Activated naive CD4-positive, alpha-beta T cell treated with anti-CD3 and anti-CD28 coated beads, Interleukin-2, amount 50 U/mL, for 16 hours (primary cell): ENCODE data around the gene ITIH5.

Experiments
- DNase-seq: peaks from one replicate; pipeline ENCODE4 v3.0.0-alpha.2; 2020

Gene ITIH5

DNA sequence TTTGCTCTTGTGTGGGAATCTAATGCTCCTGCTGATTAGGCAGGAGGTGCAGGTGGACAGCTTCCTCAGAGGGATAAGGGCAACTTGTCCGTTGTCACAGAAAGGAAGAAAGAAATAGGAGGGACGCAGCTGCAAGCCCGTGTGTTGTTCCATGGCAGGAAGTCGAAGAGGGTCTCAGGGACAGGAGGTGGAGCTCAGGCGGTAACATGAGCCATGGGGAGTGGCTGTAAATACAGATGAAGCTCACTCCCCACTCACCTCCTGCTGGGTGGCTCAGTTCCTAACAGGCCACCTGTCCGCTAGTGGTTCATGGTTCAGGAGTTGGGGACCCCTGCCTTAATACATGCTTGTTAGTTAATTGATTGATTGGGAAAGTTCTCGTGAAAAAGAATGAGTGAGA lies 154.3 kb downstream of the ITIH5 start:
- DNase-seq = no peak

- no peak for DNase-seq
Measured at GRCh38 chr10:7511612-7512011, 155.2 kb downstream of the ITIH5 start.
